Measurements from ENCODE around the gene NRG2. TPM values are rescaled to one million over a fixed set of nuclear protein-coding genes. Genes with fewer than 3 reads are reported as not detected.

The NRG2 gene
- polyA plus RNA-seq, 2 of the 4 experiments (the other 2 are of a cell fraction): 1.0 to 1.1 TPM

GRCh38 chr5:139797856-139798510 lies 245.1 kb downstream of the NRG2 start:
- ChIA-PET POLR2A (no interaction called here), CTCF (interaction anchor here (1.2 to 5.9 kb wide), 6 partner anchors 11 to 171 kb away, joined by 3 to 52 read pairs (median 7); no protein-coding TSS in a partner anchor)
- Histone ChIP-seq H3K4me2 (no peak overlapping the region), H3K27ac (no peak overlapping the region), H3K4me1 (0 out of 3 replicates have a peak, but pooled peaks cover 5% of the 10 kb centered on the region), H3K4me3 (no peak overlapping the region), H3K9me3 (no peaks in the 10 kb centered on the region)
- FAIRE-seq (no peak), DNase-seq (ENCODE audit: low read depth in 1 of 2, low spot score in 1 of 2) (no peak), ATAC-seq (no peak)
- WGBS (ENCODE audit: missing lambda C conversion rate): 35% methylated on average over 9 of the region's 9 CpGs
- TF ChIP-seq MAX (IDR thresholded peaks at IDR 0.05): no peak
- no peak for TF ChIP-seq BHLHE40 (IDR thresholded peaks at IDR 0.05; ENCODE audit: low read depth, low read length)
- no peak for TF ChIP-seq JUN (IDR thresholded peaks at IDR 0.05)

- Histone ChIP-seq H3K27ac (no peak overlapping the region), H3K4me2 (no peak overlapping the region), H3K4me3 (no peak overlapping the region), H3K9me3 (no peaks in the 10 kb centered on the region), H3K4me1 (0 out of 3 replicates have a peak, but pooled peaks cover 5% of the 10 kb centered on the region)
- CTCF ChIA-PET: interaction anchor here (5.6 to 5.9 kb wide), 2 partner anchors 10 to 172 kb away, joined by 43 to 52 read pairs; no protein-coding TSS in a partner anchor
- WGBS (ENCODE audit: missing lambda C conversion rate): 71% methylated on average over 2 of the region's 3 CpGs
- FAIRE-seq: no peak
- DNase-seq (ENCODE audit: low read depth in 1 of 2, low spot score in 1 of 2): no peak
- POLR2A ChIA-PET: no interaction called here
- TF ChIP-seq NFE2L2 (conservative IDR thresholded peaks at IDR 0.05; ENCODE audit: low read length) (no peak), HEYL (CRISPR knock-in tag; IDR thresholded peaks at IDR 0.05) (no peak), HOXB13 (CRISPR knock-in tag; IDR thresholded peaks at IDR 0.05; ENCODE audit: low read depth) (no peak), RCOR1 (IDR thresholded peaks at IDR 0.05; ENCODE audit: low read depth, low read length) (no peak), JUNB (IDR thresholded peaks at IDR 0.05) (no peak)
- no peak for ATAC-seq
Observed at GRCh38 chr5:139797335-139797734, 245.8 kb downstream of the NRG2 start.

Small RNA genes lying within 50 kb of the gene (small RNA-seq; reads per million reads assigned to genes)
- gene RF00019: 0 reads per million in 6 experiments

Other genes with a start within 250 kb of the NRG2 start
- 0.03 TPM in 1 of 2 replicates, not detected in the other for gene PSD2, start 247.5 kb downstream of the NRG2 start, polyA plus RNA-seq (2011; rRNA removed)
- gene PSD2, start 247.5 kb downstream of the NRG2 start, polyA plus RNA-seq (2017; fragmentation: RNase III; extraction: RNeasy Plus Mini Kit Qiagen cat#74134 plus additional on column Dnase treatment): 0.03 to 0.05 TPM (median 0.03 TPM) in 3 replicates
- gene PURA, start 70.8 kb upstream of the NRG2 start, polyA plus RNA-seq (2011; rRNA removed): 3.4 and 4.5 TPM in 2 replicates
- gene PURA, start 70.8 kb upstream of the NRG2 start, polyA plus RNA-seq (2017; fragmentation: RNase III; extraction: RNeasy Plus Mini Kit Qiagen cat#74134 plus additional on column Dnase treatment): 9.1 to 12.7 TPM (median 11.9 TPM) in 3 replicates
- 1.6 and 1.9 TPM in 2 replicates for gene IGIP, start 82.6 kb upstream of the NRG2 start, polyA plus RNA-seq (2011; rRNA removed)
- gene IGIP, start 82.6 kb upstream of the NRG2 start, polyA plus RNA-seq (2017; fragmentation: RNase III; extraction: RNeasy Plus Mini Kit Qiagen cat#74134 plus additional on column Dnase treatment): 0.81 to 0.90 TPM (median 0.84 TPM) in 3 replicates
- gene CYSTM1, start 131.9 kb upstream of the NRG2 start, polyA plus RNA-seq (2011; rRNA removed): 76.8 and 82.8 TPM in 2 replicates
- 83.6 to 103 TPM (median 89.9 TPM) in 3 replicates for gene CYSTM1, start 131.9 kb upstream of the NRG2 start, polyA plus RNA-seq (2017; fragmentation: RNase III; extraction: RNeasy Plus Mini Kit Qiagen cat#74134 plus additional on column Dnase treatment)

Data from A549 (cell line).